Hepatocyte (in vitro differentiated cells): ENCODE measurements around the gene PECR.

Experiments used
- EZH2 ChIP-seq: fragments of 200-600 bp; sonication (generic); IDR thresholded peaks from 2 replicates; pipeline ENCODE4 v1.6.1; 2016; ENCODE audit warnings: antibody characterized with exemption, mild to moderate bottlenecking, borderline replicate concordance
- TF ChIP-seq, protein P1 (sequence below): fragments of 200-600 bp; sonication (generic); IDR thresholded peaks from 2 replicates; pipeline ENCODE4 v1.5.1; 2016; ENCODE audit warnings: antibody characterized with exemption, mild to moderate bottlenecking; ENCODE audit not compliant: poor library complexity

DNA sequence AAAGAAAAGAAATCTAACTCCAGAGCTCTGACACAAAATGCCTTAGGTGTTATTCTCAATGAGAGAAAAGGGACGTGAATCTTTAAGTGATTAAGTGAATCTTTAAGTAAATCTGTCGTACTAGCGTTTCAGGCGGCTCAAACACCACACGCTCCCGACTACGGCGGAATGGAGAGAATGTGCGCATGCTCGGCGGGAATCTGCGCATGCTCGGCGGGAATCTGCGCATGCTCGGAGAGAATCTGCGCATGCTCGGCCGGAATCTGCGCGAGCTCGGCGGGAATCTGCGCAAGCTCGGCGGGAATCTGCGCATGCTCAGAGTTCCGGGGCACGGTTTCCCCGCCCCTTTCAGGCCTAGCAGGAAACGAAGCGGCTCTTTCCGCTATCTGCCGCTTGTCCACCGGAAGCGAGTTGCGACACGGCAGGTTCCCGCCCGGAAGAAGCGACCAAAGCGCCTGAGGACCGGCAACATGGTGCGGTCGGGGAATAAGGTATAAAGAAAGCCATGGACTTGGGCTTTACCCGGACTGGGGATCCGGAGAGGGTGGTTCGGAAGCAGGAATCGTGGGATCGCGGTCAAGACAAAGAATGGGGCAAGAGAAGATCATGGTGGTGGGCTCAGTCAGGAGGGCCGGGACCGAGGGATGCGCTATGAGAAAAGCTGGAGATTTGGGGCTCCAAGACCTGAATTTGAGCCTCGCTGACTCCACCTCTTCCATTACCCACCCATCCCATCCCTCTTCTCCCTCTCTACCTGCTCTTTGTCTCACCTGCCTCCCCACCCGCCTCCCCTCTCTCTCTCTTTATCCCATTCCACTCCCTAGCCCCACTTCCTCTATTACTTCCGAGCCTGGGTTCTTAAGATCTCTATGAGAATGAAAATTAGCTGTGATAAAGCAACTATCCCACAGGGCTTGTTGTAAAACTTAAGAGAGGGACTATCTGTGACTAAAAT lies 27.6 kb upstream of the PECR start, which contains the start of gene XRCC5:
- TF ChIP-seq, protein P1, sequence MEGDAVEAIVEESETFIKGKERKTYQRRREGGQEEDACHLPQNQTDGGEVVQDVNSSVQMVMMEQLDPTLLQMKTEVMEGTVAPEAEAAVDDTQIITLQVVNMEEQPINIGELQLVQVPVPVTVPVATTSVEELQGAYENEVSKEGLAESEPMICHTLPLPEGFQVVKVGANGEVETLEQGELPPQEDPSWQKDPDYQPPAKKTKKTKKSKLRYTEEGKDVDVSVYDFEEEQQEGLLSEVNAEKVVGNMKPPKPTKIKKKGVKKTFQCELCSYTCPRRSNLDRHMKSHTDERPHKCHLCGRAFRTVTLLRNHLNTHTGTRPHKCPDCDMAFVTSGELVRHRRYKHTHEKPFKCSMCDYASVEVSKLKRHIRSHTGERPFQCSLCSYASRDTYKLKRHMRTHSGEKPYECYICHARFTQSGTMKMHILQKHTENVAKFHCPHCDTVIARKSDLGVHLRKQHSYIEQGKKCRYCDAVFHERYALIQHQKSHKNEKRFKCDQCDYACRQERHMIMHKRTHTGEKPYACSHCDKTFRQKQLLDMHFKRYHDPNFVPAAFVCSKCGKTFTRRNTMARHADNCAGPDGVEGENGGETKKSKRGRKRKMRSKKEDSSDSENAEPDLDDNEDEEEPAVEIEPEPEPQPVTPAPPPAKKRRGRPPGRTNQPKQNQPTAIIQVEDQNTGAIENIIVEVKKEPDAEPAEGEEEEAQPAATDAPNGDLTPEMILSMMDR, result no peak
- no peak for TF ChIP-seq EZH2
